OCI-LY1 (cell line): ENCODE data around the gene CEP135.

Experiments
- H2AFZ ChIP-seq: fragments of 200-600 bp; sonication (generic), shearing (Covaris generic); 2 replicates; pipeline ENCODE4 v1.6.0; 2014; ENCODE audit warnings: antibody characterized with exemption, mild to moderate bottlenecking, low read length
- H3F3A ChIP-seq: fragments of 200-600 bp; sonication (generic), shearing (Covaris generic); 2 replicates; pipeline ENCODE4 v1.6.0; 2014; ENCODE audit warnings: mild to moderate bottlenecking, antibody characterized with exemption, low read length, moderate library complexity; ENCODE audit not compliant: insufficient read depth
- H3K27ac ChIP-seq: fragments of 200-600 bp; sonication (generic); 2 replicates; pipeline ENCODE4 v1.5.1; 2014; ENCODE audit warnings: low read length, mixed run types, mild to moderate bottlenecking, low read depth; ENCODE audit not compliant: poor library complexity, severe bottlenecking
- H3K27me3 ChIP-seq: fragments of 200-600 bp; sonication (generic); 2 replicates; pipeline ENCODE4 v1.6.0; 2014; ENCODE audit warnings: antibody characterized with exemption, mild to moderate bottlenecking, low read length, moderate library complexity; ENCODE audit not compliant: insufficient read depth
- H3K36me3 ChIP-seq: fragments of 200-600 bp; sonication (generic); 2 replicates; pipeline ENCODE4 v1.6.1; 2014; ENCODE audit warnings: mild to moderate bottlenecking, antibody characterized with exemption, low read length, moderate library complexity, mixed read lengths; ENCODE audit not compliant: insufficient read depth
- H3K4me1 ChIP-seq: fragments of 200-600 bp; sonication (generic); 2 replicates; pipeline ENCODE4 v1.5.1; 2014; ENCODE audit warnings: mild to moderate bottlenecking, low read length, moderate library complexity; ENCODE audit not compliant: insufficient read depth, severe bottlenecking
- H3K4me2 ChIP-seq: fragments of 200-600 bp; sonication (generic), shearing (Covaris generic); 2 replicates; pipeline ENCODE4 v1.6.1; 2014; ENCODE audit warnings: low read length
- H3K4me3 ChIP-seq: fragments of 200-600 bp; sonication (generic); 2 replicates; pipeline ENCODE4 v1.5.1; 2014; ENCODE audit warnings: low read length, low read depth, mild to moderate bottlenecking, mixed read lengths; ENCODE audit not compliant: poor library complexity, severe bottlenecking
- H3K79me2 ChIP-seq: fragments of 200-600 bp; shearing (Covaris generic); 2 replicates; pipeline ENCODE4 v1.6.1; 2016; ENCODE audit warnings: mixed run types, low read length, mixed read lengths; ENCODE audit not compliant: insufficient read depth
- H3K9ac ChIP-seq: fragments of 200-600 bp; sonication (generic), shearing (Covaris generic); 2 replicates; pipeline ENCODE4 v1.6.1; 2014; ENCODE audit warnings: mild to moderate bottlenecking, low read length, mixed read lengths
- H3K9me2 ChIP-seq: fragments of 200-600 bp; sonication (generic), shearing (Covaris generic); 2 replicates; pipeline ENCODE4 v1.6.1; 2014; ENCODE audit warnings: low read depth, mild to moderate bottlenecking, low read length, mixed read lengths
- H3K9me3 ChIP-seq: fragments of 200-600 bp; shearing (Covaris generic); 2 replicates; pipeline ENCODE4 v1.6.1; 2014; ENCODE audit warnings: low read length, mixed read lengths
- H4K20me1 ChIP-seq: fragments of 200-600 bp; sonication (generic), shearing (Covaris generic); 2 replicates; pipeline ENCODE4 v1.6.0; 2016; ENCODE audit warnings: mild to moderate bottlenecking, low read length; ENCODE audit not compliant: insufficient read depth
- EZH2 ChIP-seq: fragments of 200-600 bp; sonication (generic), shearing (Covaris generic); IDR thresholded peaks from 2 replicates; pipeline ENCODE4 v1.8.0; 2017; ENCODE audit warnings: borderline replicate concordance, mixed run types, mild to moderate bottlenecking, antibody characterized with exemption, low read length, moderate library complexity, mixed read lengths
- TF ChIP-seq, protein P1 (sequence below): fragments of 200-600 bp; sonication (generic), shearing (Covaris generic); IDR thresholded peaks from 2 replicates; pipeline ENCODE4 v1.5.1; 2017; ENCODE audit warnings: mild to moderate bottlenecking, antibody characterized with exemption, low read length, moderate library complexity, mixed read lengths

Gene CEP135

DNA sequence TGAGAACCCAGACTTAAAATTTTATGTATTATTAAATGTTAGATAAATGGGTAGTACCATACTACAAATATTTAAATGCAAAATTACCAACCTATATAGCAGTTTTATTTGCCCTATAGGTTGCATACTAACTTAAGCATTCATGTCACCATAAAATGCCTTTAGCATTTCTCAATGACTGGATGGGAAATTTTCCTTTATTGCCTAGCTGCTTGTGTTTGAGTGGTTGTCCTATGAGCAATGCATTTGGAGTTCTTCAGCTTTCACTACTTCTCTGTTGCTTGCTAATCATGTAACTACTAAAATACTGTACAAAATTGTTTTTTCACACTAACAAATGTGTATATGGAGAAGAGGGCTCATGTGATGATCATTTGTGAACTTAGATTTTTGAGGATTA, 44.2 kb upstream of the CEP135 start:
- H2AFZ ChIP-seq = no peak overlapping the region
- H3K9me2 ChIP-seq = no peaks in the 10 kb centered on the region
- H3K4me3 ChIP-seq = no peak overlapping the region
- peaks cover 20% of the 10 kb centered on the region for H3K36me3 ChIP-seq
- H3K27ac ChIP-seq = no peak overlapping the region
- no peaks in the 10 kb centered on the region for H3K9me3 ChIP-seq
- no peak overlapping the region for H3K4me2 ChIP-seq
- no peaks in the 10 kb centered on the region for H4K20me1 ChIP-seq
- no peak overlapping the region for H3K9ac ChIP-seq
- no peaks in the 10 kb centered on the region for H3K4me1 ChIP-seq
- H3F3A ChIP-seq = no peaks in the 10 kb centered on the region
- TF ChIP-seq, protein P1, sequence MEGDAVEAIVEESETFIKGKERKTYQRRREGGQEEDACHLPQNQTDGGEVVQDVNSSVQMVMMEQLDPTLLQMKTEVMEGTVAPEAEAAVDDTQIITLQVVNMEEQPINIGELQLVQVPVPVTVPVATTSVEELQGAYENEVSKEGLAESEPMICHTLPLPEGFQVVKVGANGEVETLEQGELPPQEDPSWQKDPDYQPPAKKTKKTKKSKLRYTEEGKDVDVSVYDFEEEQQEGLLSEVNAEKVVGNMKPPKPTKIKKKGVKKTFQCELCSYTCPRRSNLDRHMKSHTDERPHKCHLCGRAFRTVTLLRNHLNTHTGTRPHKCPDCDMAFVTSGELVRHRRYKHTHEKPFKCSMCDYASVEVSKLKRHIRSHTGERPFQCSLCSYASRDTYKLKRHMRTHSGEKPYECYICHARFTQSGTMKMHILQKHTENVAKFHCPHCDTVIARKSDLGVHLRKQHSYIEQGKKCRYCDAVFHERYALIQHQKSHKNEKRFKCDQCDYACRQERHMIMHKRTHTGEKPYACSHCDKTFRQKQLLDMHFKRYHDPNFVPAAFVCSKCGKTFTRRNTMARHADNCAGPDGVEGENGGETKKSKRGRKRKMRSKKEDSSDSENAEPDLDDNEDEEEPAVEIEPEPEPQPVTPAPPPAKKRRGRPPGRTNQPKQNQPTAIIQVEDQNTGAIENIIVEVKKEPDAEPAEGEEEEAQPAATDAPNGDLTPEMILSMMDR = no peak
- TF ChIP-seq EZH2 = no peak
- no peaks in the 10 kb centered on the region for H3K79me2 ChIP-seq
- H3K27me3 ChIP-seq = no peaks in the 10 kb centered on the region

DNA sequence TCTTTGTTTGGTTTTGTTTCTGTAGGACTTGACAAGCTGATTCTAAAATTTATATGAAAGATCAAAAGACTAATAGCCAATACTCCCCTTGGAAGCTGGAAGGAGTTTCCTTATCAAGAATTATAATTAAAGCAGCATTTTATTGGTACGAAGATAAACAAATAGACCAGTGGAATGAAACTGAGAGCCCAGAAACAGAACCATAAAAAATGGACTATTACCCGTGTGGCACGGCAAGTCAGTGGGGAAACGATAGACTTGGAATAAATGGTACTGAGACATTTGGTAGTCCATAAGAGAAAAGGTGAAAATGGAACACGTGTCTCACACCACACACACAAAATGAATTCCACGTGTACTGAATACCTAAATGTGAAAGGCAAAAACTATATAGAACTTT, 42.4 kb upstream of the CEP135 start:
- no peaks in the 10 kb centered on the region for H3K27me3 ChIP-seq
- H3K9me2 ChIP-seq = no peaks in the 10 kb centered on the region
- H3K27ac ChIP-seq = no peak overlapping the region
- TF ChIP-seq EZH2 = no peak
- TF ChIP-seq, protein P1 = no peak
- no peaks in the 10 kb centered on the region for H3K79me2 ChIP-seq
- H3K36me3 ChIP-seq = peaks cover 12% of the 10 kb centered on the region; the same call in 1 of the 2 replicates
- H4K20me1 ChIP-seq = no peaks in the 10 kb centered on the region
- no peaks in the 10 kb centered on the region for H3K4me1 ChIP-seq
- no peaks in the 10 kb centered on the region for H3F3A ChIP-seq
- no peak overlapping the region for H3K4me2 ChIP-seq
- H3K9me3 ChIP-seq = no peaks in the 10 kb centered on the region
- H3K9ac ChIP-seq = no peak overlapping the region
- no peak overlapping the region for H2AFZ ChIP-seq
- no peak overlapping the region for H3K4me3 ChIP-seq

DNA sequence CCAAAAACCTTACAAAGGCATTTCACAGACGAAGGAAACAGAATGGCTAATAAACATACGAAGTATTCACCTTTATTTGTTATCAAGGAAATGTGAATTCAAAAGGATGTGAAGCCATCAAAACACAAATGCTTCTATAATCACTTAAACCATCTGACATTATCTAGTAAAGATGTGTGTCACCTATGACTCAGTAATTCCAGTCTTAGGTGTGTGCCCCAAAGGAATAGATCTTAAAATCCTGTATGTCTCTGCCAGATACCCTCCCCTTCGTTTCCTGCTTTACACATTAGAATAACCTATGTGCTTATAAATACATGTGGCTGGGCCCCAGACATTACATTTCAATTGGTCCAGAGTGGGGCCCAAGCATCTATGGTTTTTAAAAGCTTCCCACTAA, 41.8 kb upstream of the CEP135 start:
- no peak overlapping the region for H3K27ac ChIP-seq
- H3K9me3 ChIP-seq = no peaks in the 10 kb centered on the region
- no peak overlapping the region for H2AFZ ChIP-seq
- TF ChIP-seq, protein P1 = no peak
- no peak for TF ChIP-seq EZH2
- no peak overlapping the region for H3K9ac ChIP-seq
- H3K79me2 ChIP-seq = no peaks in the 10 kb centered on the region
- H3K4me3 ChIP-seq = no peak overlapping the region
- H3K4me1 ChIP-seq = no peaks in the 10 kb centered on the region
- peaks cover 12% of the 10 kb centered on the region; the same call in 1 of the 2 replicates for H3K36me3 ChIP-seq
- H3K9me2 ChIP-seq = no peaks in the 10 kb centered on the region
- no peak overlapping the region for H3K4me2 ChIP-seq
- no peaks in the 10 kb centered on the region for H4K20me1 ChIP-seq
- no peaks in the 10 kb centered on the region for H3F3A ChIP-seq
- H3K27me3 ChIP-seq = no peaks in the 10 kb centered on the region
